Astrocyte (in vitro differentiated cells and primary cell): ENCODE data around the gene CASK. TPM values are rescaled to one million over a fixed set of nuclear protein-coding genes. Genes with fewer than 3 reads are reported as not detected.
"Not testable (repeated sequence)": the region's sequence is repeated elsewhere in the genome, so short reads cannot be mapped to it uniquely, and the experiment has no call there.

Experiments used
- DNase-seq: peaks from one replicate; pipeline ENCODE4 v3.0.0-alpha.2; 2010; ENCODE audit warnings: low read depth
- FAIRE-seq: peaks from 2 replicates; lab custom pipeline; 2011; peaks lifted over from hg19 to GRCh38; lab: Jason Lieb, UNC
- H2AFZ ChIP-seq: 2 replicates; pipeline ENCODE4 v1.6.0; 2012; ENCODE audit warnings: low read depth, low read length, inconsistent platforms
- H3K27ac ChIP-seq: 2 replicates; pipeline ENCODE4 v1.5.1; 2011; ENCODE audit warnings: low read depth, low read length, inconsistent platforms
- H3K27me3 ChIP-seq: 2 replicates; pipeline ENCODE4 v1.6.0; 2011; ENCODE audit warnings: low read length, inconsistent platforms; ENCODE audit not compliant: insufficient read depth
- H3K36me3 ChIP-seq: 2 replicates; pipeline ENCODE4 v1.5.1; 2011; ENCODE audit warnings: low read length, inconsistent platforms; ENCODE audit not compliant: insufficient read depth
- H3K4me1 ChIP-seq: 2 replicates; pipeline ENCODE4 v1.5.1; 2011; ENCODE audit warnings: low read length, inconsistent platforms; ENCODE audit not compliant: insufficient read depth
- H3K4me2 ChIP-seq: 2 replicates; pipeline ENCODE4 v1.6.0; 2012; ENCODE audit warnings: low read length, inconsistent platforms
- H3K4me3 ChIP-seq: 2 replicates; pipeline ENCODE4 v1.5.1; 2011; ENCODE audit warnings: low read depth, mild to moderate bottlenecking, low read length, inconsistent platforms; ENCODE audit not compliant: insufficient read depth
- H3K79me2 ChIP-seq: 2 replicates; pipeline ENCODE4 v1.6.0; 2012; ENCODE audit warnings: mild to moderate bottlenecking, low read length, inconsistent platforms; ENCODE audit not compliant: insufficient read depth
- H3K9ac ChIP-seq: 2 replicates; pipeline ENCODE4 v1.6.0; 2012; ENCODE audit warnings: mild to moderate bottlenecking, low read length, inconsistent platforms
- H3K9me3 ChIP-seq: 2 replicates; pipeline ENCODE4 v1.5.1; 2012; ENCODE audit warnings: low read depth, mild to moderate bottlenecking, low read length, inconsistent platforms; ENCODE audit not compliant: insufficient read depth
- H4K20me1 ChIP-seq: 2 replicates; pipeline ENCODE4 v1.6.0; 2012; ENCODE audit warnings: low read length, inconsistent platforms; ENCODE audit not compliant: insufficient read depth
- H3K27ac Mint-ChIP-seq: one replicate; pipeline ENCODE4 v1.8.0; 2021; ENCODE audit warnings: mild to moderate bottlenecking, mixed read lengths; ENCODE audit not compliant: unreplicated experiment
- H3K27me3 Mint-ChIP-seq: one replicate; pipeline ENCODE4 v1.8.0; 2021; ENCODE audit warnings: low read depth, mixed read lengths; ENCODE audit not compliant: unreplicated experiment
- H3K36me3 Mint-ChIP-seq: one replicate; pipeline ENCODE4 v1.8.0; 2021; ENCODE audit warnings: low read depth, mixed read lengths; ENCODE audit not compliant: unreplicated experiment
- H3K4me1 Mint-ChIP-seq: one replicate; pipeline ENCODE4 v1.8.0; 2021; ENCODE audit warnings: low read depth, mixed read lengths; ENCODE audit not compliant: unreplicated experiment
- H3K4me3 Mint-ChIP-seq: one replicate; pipeline ENCODE4 v1.8.0; 2021; ENCODE audit warnings: mild to moderate bottlenecking, moderate library complexity, mixed read lengths; ENCODE audit not compliant: unreplicated experiment
- H3K9me3 Mint-ChIP-seq: one replicate; pipeline ENCODE4 v1.8.0; 2021; ENCODE audit warnings: mild to moderate bottlenecking, mixed read lengths; ENCODE audit not compliant: unreplicated experiment
- EZH2 ChIP-seq: IDR thresholded peaks from 2 replicates; pipeline ENCODE4 v1.6.1; 2012; ENCODE audit warnings: mild to moderate bottlenecking, low read length, inconsistent platforms; ENCODE audit not compliant: insufficient read depth
- total RNA-seq: library from RNA; stranded (reverse); gene quantifications from 2 replicates; pipeline ENCODE4 v1.2.1, GENCODE V29; 2021
- TF ChIP-seq, protein P1 (sequence below): IDR thresholded peaks from 2 replicates; pipeline ENCODE4 v1.5.1; 2011; ENCODE audit warnings: low read depth, mild to moderate bottlenecking, inconsistent platforms, low read length, moderate library complexity; ENCODE audit not compliant: insufficient read depth

Gene CASK
- total RNA-seq, 1 donor from 2014 or later = 99.3 TPM

DNA sequence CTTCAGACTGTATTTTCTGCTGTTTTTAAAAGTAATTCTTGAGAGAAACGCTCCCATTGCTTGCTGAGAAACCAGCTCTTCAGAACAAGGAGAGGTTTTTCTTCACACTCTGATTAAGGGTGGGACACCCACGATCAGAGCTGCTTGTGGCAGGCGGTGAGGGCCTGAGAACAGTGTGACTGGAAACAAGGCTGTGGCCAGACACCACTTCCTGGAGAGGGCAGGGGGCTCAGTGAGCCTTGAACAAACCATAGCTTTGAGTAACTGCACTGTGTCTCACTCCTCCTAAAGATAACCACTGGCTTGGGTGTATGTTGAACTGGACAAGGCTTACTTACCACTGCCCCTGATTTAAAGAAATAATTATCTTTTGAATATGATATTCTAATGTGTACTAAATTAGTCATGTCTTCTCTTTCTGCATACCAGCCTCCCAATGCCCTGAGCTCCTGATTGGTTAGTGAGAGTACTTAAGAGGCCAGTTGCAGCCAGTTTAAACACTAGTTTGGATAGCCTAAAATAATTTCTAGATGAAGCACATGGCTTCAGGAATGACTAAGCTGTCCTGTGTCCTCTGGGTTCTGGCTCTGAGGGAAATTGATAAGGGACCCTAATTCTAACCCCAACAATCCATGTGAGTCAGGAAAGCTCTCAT lies 203.1 kb downstream of the CASK start:
- Mint-ChIP-seq H3K27ac (peak overlapping the region; percentile 12), H3K4me1 (peaks cover 16% of the 10 kb centered on the region), H3K9me3 (peaks cover 5% of the 10 kb centered on the region), H3K36me3 (peaks cover 9% of the 10 kb centered on the region), H3K4me3 (no peak overlapping the region), H3K27me3 (no peaks in the 10 kb centered on the region)
- H3K9me3 ChIP-seq = no peaks in the 10 kb centered on the region
- no peaks in the 10 kb centered on the region for H3K27me3 ChIP-seq
- no peak for TF ChIP-seq EZH2
- TF ChIP-seq, protein P1, sequence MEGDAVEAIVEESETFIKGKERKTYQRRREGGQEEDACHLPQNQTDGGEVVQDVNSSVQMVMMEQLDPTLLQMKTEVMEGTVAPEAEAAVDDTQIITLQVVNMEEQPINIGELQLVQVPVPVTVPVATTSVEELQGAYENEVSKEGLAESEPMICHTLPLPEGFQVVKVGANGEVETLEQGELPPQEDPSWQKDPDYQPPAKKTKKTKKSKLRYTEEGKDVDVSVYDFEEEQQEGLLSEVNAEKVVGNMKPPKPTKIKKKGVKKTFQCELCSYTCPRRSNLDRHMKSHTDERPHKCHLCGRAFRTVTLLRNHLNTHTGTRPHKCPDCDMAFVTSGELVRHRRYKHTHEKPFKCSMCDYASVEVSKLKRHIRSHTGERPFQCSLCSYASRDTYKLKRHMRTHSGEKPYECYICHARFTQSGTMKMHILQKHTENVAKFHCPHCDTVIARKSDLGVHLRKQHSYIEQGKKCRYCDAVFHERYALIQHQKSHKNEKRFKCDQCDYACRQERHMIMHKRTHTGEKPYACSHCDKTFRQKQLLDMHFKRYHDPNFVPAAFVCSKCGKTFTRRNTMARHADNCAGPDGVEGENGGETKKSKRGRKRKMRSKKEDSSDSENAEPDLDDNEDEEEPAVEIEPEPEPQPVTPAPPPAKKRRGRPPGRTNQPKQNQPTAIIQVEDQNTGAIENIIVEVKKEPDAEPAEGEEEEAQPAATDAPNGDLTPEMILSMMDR = no peak
- no peaks in the 10 kb centered on the region for H4K20me1 ChIP-seq
- no peaks in the 10 kb centered on the region for H3K36me3 ChIP-seq
- H2AFZ ChIP-seq = no peak overlapping the region
- no peak overlapping the region for H3K27ac ChIP-seq
- FAIRE-seq (peak; percentile 43), DNase-seq (peak; percentile 31)
- no peak overlapping the region for H3K9ac ChIP-seq
- no peaks in the 10 kb centered on the region for H3K4me1 ChIP-seq
- H3K4me2 ChIP-seq = no peak overlapping the region
- H3K4me3 ChIP-seq = no peak overlapping the region
- H3K79me2 ChIP-seq = no peaks in the 10 kb centered on the region

GRCh38 chrX:41719610-41720009 lies 203.7 kb downstream of the CASK start:
- not testable (repeated sequence) for H3K4me3 ChIP-seq, H4K20me1 ChIP-seq, H3K27ac ChIP-seq, H3K9me3 ChIP-seq, H3K27me3 Mint-ChIP-seq, H3K4me3 Mint-ChIP-seq, H3K4me2 ChIP-seq, H3K9ac ChIP-seq, H3K36me3 ChIP-seq, H3K9me3 Mint-ChIP-seq, H3K27me3 ChIP-seq, H3K79me2 ChIP-seq, H3K4me1 ChIP-seq, FAIRE-seq, H2AFZ ChIP-seq, DNase-seq, H3K36me3 Mint-ChIP-seq
- H3K4me1 Mint-ChIP-seq = peaks cover 16% of the 10 kb centered on the region
- peak overlapping the region; percentile 77 for H3K27ac Mint-ChIP-seq

DNA sequence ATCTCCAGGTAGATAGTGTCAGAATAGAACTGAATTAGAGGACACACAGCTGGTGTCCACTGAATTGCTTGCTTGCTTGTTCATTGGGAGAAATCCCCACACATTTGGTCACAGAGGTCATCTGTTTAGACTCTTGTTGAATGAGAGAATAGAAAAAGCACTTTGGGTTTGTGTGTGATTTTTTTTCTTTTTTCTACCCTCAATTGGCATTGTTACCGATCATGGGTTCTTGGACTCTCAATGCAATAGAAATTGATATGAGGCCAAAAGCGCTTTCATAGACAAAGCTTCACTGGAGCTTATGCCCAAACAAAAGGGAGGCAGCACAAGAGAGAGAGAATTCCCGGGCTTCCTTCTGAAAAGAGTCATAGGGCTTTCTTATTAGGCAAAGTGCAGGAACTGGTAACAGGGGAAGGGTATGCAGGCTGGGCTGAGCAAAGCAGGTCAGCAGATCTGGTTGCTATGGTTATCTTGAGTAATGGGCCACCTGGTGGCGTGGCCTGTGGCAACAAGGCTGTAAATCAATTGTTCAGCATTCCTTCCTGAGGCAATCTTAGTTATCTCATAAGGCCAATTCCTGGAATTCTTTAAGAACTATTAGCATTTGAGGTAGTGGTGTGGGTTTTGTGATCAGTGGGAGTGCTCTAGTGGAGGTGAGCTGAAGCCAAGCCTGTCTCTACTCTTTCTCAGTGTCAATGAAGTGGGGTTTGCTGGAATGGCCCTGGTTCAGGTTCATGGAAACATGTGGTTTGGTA lies 204.7 kb downstream of the CASK start:
- no peak overlapping the region for H3K27ac ChIP-seq
- H3K4me1 ChIP-seq = no peaks in the 10 kb centered on the region

More for the DNA sequence above, 204.7 kb downstream of the CASK start:
- DNase-seq (peak; percentile 67), FAIRE-seq (peak; percentile 41)
- Mint-ChIP-seq H3K4me3 (no peak overlapping the region), H3K27me3 (no peaks in the 10 kb centered on the region), H3K27ac (peak overlapping the region; percentile 77), H3K4me1 (peaks cover 16% of the 10 kb centered on the region), H3K36me3 (peaks cover 12% of the 10 kb centered on the region), H3K9me3 (peaks cover 5% of the 10 kb centered on the region)
- Histone ChIP-seq H3K4me2 (no peak overlapping the region), H4K20me1 (no peaks in the 10 kb centered on the region), H2AFZ (no peak overlapping the region), H3K4me3 (no peak overlapping the region), H3K36me3 (no peaks in the 10 kb centered on the region), H3K27me3 (no peaks in the 10 kb centered on the region), H3K79me2 (no peaks in the 10 kb centered on the region), H3K9ac (no peak overlapping the region), H3K9me3 (no peaks in the 10 kb centered on the region)
- TF ChIP-seq, protein P1 = no peak
- no peak for TF ChIP-seq EZH2
